ENCODE measurements around the gene FOXRED2.

FOXRED2 gene

GRCh38 chr22:36514766-36515165 is 7.9 kb upstream of the FOXRED2 start:
- no peak for DNase-seq (ENCODE audit: low spot score)

GRCh38 chr22:36512991-36513390 is 6.2 kb upstream of the FOXRED2 start:
- no peak for DNase-seq (ENCODE audit: low spot score)

GRCh38 chr22:36512333-36512732 is 5.5 kb upstream of the FOXRED2 start:
- DNase-seq (ENCODE audit: low spot score), result no peak

- DNase-seq (ENCODE audit: low spot score), result peak; percentile 52
These were observed 4.4 kb upstream of the FOXRED2 start for GRCh38 chr22:36510966-36511881.

GRCh38 chr22:36510384-36510783 is 3.5 kb upstream of the FOXRED2 start:
- DNase-seq (ENCODE audit: low spot score), result no peak

- no peak for DNase-seq (ENCODE audit: low spot score)
These were observed 724 bp upstream of the FOXRED2 start for GRCh38 chr22:36507518-36508010.

GRCh38 chr22:36505998-36506635 is 723 bp downstream of the FOXRED2 start:
- no peak for DNase-seq (ENCODE audit: low spot score)

GRCh38 chr22:36497910-36498665 is 8.8 kb downstream of the FOXRED2 start:
- peak; percentile 43 for DNase-seq (ENCODE audit: low spot score)

- no peak for DNase-seq (ENCODE audit: low spot score)
These were observed 13.1 kb downstream of the FOXRED2 start for GRCh38 chr22:36493690-36494110.

GRCh38 chr22:36492109-36492508 is 14.7 kb downstream of the FOXRED2 start:
- DNase-seq (ENCODE audit: low spot score), result no peak

- DNase-seq (ENCODE audit: low spot score), result no peak
These were observed 15.7 kb downstream of the FOXRED2 start for GRCh38 chr22:36491155-36491554.

- no peak for DNase-seq (ENCODE audit: low spot score)
These were observed 20.0 kb downstream of the FOXRED2 start for GRCh38 chr22:36486619-36487384.

GRCh38 chr22:36481393-36482168 is 25.3 kb downstream of the FOXRED2 start, which contains the start of gene TXN2:
TSS of gene TXN2 (minus strand) at chr22:36481640. CDS start at chr22:36480837, 803 bp downstream.
- peak; percentile 96 for DNase-seq (ENCODE audit: low spot score)

GRCh38 chr22:36480941-36481392 is 25.9 kb downstream of the FOXRED2 start:
- DNase-seq (ENCODE audit: low spot score), result no peak

GRCh38 chr22:36478966-36479365 is 27.9 kb downstream of the FOXRED2 start:
- DNase-seq (ENCODE audit: low spot score), result no peak

- no peak for DNase-seq (ENCODE audit: low spot score)
These were observed 31.5 kb downstream of the FOXRED2 start for GRCh38 chr22:36475341-36475740.

GRCh38 chr22:36472689-36473088 is 34.2 kb downstream of the FOXRED2 start:
- DNase-seq (ENCODE audit: low spot score), result no peak

GRCh38 chr22:36471341-36471821 is 35.5 kb downstream of the FOXRED2 start:
- DNase-seq (ENCODE audit: low spot score), result no peak

GRCh38 chr22:36470994-36471331 is 35.9 kb downstream of the FOXRED2 start:
- DNase-seq (ENCODE audit: low spot score), result no peak

- DNase-seq (ENCODE audit: low spot score), result peak; percentile 86
These were observed 36.5 kb downstream of the FOXRED2 start for GRCh38 chr22:36470162-36470993.

All from RKO (cell line).